ENCODE results near the gene QKI. TPM values are rescaled to one million over a fixed set of nuclear protein-coding genes. Genes with fewer than 3 reads are reported as not detected.

Gene QKI
- total RNA-seq, 2 donors from 2014 or later: 9.1 to 28.0 TPM

DNA sequence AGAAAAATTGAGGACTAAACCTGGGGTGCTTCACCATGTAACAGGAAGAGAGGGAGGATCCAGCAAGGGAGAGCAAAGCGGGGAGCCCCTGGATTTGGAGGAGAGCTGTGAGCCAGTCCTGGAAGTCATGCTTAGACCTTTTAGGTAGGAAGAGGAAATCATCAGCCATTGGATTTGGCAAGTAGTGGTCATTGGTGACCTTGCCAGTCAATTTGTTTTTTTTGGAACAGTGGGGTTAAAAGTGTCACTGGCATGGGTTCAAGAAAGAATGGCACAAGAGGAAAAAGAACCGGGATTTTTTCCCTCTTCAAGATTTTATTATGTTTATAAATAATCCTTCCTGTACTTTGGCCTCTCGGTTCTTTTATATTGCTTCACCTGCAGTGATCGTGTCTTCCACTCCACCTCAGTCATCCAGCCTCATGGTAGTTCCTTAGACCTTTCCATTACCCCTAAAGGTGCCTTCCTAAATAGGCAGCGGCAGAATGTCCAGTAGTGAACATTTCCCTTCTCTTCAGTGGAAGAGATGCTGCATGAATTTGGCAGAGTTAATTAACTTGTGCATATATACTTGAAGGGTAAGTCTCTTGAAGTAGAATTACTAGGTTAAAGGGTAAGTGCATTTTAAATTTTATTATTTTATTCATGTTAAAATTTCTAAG is 124.7 kb downstream of the QKI start:
- Histone ChIP-seq H3K9ac (ENCODE audit: low read depth in 2 of 2, low read length in 2 of 2) (no peak overlapping the region), H3K27ac (no peak overlapping the region), H3K9me3 (no peaks in the 10 kb centered on the region), H3K36me3 (no peaks in the 10 kb centered on the region), H3K27me3 (no peaks in the 10 kb centered on the region), H3K4me1 (no peaks in the 10 kb centered on the region), H3K4me3 (no peak overlapping the region)
- intact Hi-C loops (cut with DNase I): no loop called here
- TF ChIP-seq, protein P1, sequence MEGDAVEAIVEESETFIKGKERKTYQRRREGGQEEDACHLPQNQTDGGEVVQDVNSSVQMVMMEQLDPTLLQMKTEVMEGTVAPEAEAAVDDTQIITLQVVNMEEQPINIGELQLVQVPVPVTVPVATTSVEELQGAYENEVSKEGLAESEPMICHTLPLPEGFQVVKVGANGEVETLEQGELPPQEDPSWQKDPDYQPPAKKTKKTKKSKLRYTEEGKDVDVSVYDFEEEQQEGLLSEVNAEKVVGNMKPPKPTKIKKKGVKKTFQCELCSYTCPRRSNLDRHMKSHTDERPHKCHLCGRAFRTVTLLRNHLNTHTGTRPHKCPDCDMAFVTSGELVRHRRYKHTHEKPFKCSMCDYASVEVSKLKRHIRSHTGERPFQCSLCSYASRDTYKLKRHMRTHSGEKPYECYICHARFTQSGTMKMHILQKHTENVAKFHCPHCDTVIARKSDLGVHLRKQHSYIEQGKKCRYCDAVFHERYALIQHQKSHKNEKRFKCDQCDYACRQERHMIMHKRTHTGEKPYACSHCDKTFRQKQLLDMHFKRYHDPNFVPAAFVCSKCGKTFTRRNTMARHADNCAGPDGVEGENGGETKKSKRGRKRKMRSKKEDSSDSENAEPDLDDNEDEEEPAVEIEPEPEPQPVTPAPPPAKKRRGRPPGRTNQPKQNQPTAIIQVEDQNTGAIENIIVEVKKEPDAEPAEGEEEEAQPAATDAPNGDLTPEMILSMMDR (IDR thresholded peaks at IDR 0.05): no peak
- DNase-seq: peak; percentile 44

DNA sequence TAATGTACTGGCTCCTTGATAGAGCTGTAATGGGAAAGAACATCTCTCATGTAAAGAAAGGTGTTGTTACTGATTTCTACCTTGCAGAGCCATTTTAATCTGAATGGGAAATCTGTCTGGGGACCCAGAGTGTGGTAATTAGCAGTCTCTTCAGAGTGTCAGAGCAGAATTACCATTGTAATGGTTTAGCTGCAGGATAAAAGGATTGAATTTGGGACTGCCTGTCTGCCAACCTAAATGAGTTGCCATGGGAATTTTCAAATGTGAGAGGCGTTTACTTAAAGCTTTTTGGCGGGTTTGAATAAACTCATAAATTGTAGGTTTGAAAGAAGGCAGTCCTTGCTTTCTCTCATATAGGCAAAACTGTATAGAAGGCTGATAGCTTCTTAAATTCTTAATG is 128.8 kb downstream of the QKI start:
- no peaks in the 10 kb centered on the region for H3K9me3 ChIP-seq
- intact Hi-C loops (cut with DNase I): no loop called here
- H3K27ac ChIP-seq: no peak overlapping the region
- H3K4me3 ChIP-seq: no peak overlapping the region
- H3K4me1 ChIP-seq: no peaks in the 10 kb centered on the region
- no peaks in the 10 kb centered on the region for H3K27me3 ChIP-seq
- no peak overlapping the region for H3K9ac ChIP-seq (ENCODE audit: low read depth in 2 of 2, low read length in 2 of 2)
- DNase-seq: no peak
- TF ChIP-seq, protein P1 (IDR thresholded peaks at IDR 0.05): no peak
- no peaks in the 10 kb centered on the region for H3K36me3 ChIP-seq

DNA sequence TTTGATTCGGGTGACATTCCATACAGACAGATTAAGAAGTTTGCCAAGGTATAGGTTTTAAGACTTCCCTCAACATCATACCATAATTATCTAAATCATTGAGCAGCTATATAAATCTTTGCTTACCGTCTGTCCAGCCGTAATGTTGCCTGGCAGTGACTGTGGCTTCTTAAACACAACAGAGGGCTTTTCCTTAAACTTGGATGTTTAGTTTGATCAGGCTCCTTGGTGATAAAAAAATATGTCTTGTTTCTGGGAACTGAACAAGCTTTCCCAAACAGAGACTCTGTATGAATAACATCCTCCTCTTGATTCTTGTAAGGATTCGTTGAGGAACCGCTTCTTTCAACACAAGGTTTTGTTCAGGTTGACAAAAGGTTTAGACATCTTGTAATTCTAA is 130.9 kb downstream of the QKI start:
- no peaks in the 10 kb centered on the region for H3K27me3 ChIP-seq
- no peak overlapping the region for H3K9ac ChIP-seq (ENCODE audit: low read depth in 2 of 2, low read length in 2 of 2)
- intact Hi-C loops (cut with DNase I): no loop called here
- DNase-seq: no peak
- no peaks in the 10 kb centered on the region for H3K4me1 ChIP-seq
- no peaks in the 10 kb centered on the region for H3K9me3 ChIP-seq
- H3K36me3 ChIP-seq: no peaks in the 10 kb centered on the region
- TF ChIP-seq, protein P1 (IDR thresholded peaks at IDR 0.05): no peak
- no peak overlapping the region for H3K27ac ChIP-seq
- no peak overlapping the region for H3K4me3 ChIP-seq

DNA sequence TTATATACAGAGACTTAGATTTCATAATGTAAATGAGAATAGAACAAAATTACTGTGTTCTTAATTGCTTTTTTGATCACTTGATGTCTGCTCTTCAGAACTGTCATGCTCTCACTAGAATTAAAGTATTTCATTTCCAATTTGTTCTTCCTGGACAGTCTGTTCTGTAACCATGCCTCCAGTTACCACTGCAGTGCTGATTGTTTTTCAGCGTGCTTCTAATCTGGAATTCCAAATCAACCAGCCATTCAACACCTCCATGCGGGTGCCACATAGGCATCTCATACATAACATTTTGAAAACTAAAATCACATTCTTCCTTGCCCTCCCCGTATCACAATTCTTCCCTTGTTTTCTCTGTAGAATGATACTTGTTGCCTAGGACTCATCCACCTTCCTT is 132.8 kb downstream of the QKI start:
- intact Hi-C loops (cut with DNase I): no loop called here
- H3K9ac ChIP-seq (ENCODE audit: low read depth in 2 of 2, low read length in 2 of 2): no peak overlapping the region
- H3K9me3 ChIP-seq: no peaks in the 10 kb centered on the region
- TF ChIP-seq, protein P1 (IDR thresholded peaks at IDR 0.05): no peak
- H3K27ac ChIP-seq: no peak overlapping the region
- H3K27me3 ChIP-seq: no peaks in the 10 kb centered on the region
- no peak overlapping the region for H3K4me3 ChIP-seq
- no peak for DNase-seq
- no peaks in the 10 kb centered on the region for H3K36me3 ChIP-seq
- no peaks in the 10 kb centered on the region for H3K4me1 ChIP-seq

DNA sequence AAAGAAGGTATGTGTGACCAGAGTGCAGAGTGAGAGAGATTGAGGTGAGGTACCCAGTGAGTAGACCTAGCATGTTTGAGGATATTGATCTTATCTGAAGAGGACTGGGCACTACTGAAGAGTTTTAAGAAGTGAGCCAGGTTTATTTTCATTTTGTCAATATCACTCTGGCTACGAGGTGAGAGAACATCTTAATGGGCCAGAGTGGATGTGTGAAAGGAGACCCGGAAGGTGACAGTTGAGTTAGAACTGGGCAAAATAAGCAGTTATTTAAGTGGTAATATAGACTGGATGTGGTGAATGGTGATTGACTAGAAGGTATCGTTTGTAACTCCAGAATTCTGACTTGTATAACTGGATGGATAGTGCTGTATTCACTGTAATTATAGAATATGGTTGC is 134.1 kb downstream of the QKI start:
- no peak for DNase-seq
- Histone ChIP-seq H3K4me1 (no peaks in the 10 kb centered on the region), H3K36me3 (no peaks in the 10 kb centered on the region), H3K27ac (no peak overlapping the region), H3K9ac (ENCODE audit: low read depth in 2 of 2, low read length in 2 of 2) (no peak overlapping the region), H3K9me3 (no peaks in the 10 kb centered on the region), H3K4me3 (no peak overlapping the region), H3K27me3 (no peaks in the 10 kb centered on the region)
- TF ChIP-seq, protein P1 (IDR thresholded peaks at IDR 0.05): no peak
- intact Hi-C loops (cut with DNase I): no loop called here

All from colonic mucosa (tissue), 4 donors.